ENCODE results near the gene MYCT1.

DNA sequence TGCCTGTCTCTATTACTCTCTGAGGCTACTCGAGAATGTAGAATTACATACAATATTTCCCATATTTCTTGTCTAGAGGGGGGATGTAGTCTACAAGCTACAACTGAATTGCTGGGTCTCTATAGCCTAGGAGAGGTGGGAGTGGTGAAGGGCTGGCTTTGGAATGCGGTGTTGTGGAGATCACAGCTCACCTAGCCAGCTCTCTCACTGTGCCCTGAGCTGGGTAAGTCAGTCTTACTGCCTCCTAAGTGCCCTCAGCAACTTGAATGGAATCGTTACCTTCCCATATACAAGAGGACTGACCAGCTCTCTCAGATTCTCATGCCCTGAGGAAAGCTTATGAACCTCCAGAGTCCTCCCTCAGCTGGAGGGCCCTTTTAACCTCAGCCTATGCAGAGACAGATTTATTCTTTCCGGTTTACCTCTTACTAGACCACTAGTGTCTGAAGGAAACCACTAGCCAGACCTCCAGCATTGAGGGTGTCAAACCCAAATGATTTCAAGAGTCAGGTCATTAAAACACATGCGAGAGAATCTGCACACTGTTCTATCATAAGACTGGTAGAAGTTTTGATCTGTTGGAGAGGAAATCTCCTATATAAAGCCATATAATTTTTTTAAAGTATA is 73.5 kb downstream of the MYCT1 start:
- TF ChIP-seq POLR2AphosphoS5 (IDR thresholded peaks at IDR 0.05; ENCODE audit: low read depth, low read length) (no peak), EZH2 (IDR thresholded peaks at IDR 0.05) (no peak), CTCF (IDR thresholded peaks at IDR 0.05 in 2 of 3, conservative IDR thresholded peaks at IDR 0.05 in 1 of 3; ENCODE audit: borderline replicate concordance in 1 of 3, insufficient read depth in 1 of 3, low read depth in 2 of 3, low read length in 2 of 3) (no peak), ZBTB33 (IDR thresholded peaks at IDR 0.05; ENCODE audit: extremely low read depth, insufficient replicate concordance, low read length) (no peak), POLR2A (IDR thresholded peaks at IDR 0.05; ENCODE audit: borderline replicate concordance, extremely low read depth, insufficient read depth, insufficient read length) (no peak), SRF (IDR thresholded peaks at IDR 0.05; ENCODE audit: low read depth) (no peak), EZH2phosphoT487 (IDR thresholded peaks at IDR 0.05; ENCODE audit: borderline replicate concordance) (no peak)
- TF ChIP-seq, protein P1, sequence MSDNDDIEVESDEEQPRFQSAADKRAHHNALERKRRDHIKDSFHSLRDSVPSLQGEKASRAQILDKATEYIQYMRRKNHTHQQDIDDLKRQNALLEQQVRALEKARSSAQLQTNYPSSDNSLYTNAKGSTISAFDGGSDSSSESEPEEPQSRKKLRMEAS (IDR thresholded peaks at IDR 0.05) = no peak
- TF ChIP-seq, protein P2, sequence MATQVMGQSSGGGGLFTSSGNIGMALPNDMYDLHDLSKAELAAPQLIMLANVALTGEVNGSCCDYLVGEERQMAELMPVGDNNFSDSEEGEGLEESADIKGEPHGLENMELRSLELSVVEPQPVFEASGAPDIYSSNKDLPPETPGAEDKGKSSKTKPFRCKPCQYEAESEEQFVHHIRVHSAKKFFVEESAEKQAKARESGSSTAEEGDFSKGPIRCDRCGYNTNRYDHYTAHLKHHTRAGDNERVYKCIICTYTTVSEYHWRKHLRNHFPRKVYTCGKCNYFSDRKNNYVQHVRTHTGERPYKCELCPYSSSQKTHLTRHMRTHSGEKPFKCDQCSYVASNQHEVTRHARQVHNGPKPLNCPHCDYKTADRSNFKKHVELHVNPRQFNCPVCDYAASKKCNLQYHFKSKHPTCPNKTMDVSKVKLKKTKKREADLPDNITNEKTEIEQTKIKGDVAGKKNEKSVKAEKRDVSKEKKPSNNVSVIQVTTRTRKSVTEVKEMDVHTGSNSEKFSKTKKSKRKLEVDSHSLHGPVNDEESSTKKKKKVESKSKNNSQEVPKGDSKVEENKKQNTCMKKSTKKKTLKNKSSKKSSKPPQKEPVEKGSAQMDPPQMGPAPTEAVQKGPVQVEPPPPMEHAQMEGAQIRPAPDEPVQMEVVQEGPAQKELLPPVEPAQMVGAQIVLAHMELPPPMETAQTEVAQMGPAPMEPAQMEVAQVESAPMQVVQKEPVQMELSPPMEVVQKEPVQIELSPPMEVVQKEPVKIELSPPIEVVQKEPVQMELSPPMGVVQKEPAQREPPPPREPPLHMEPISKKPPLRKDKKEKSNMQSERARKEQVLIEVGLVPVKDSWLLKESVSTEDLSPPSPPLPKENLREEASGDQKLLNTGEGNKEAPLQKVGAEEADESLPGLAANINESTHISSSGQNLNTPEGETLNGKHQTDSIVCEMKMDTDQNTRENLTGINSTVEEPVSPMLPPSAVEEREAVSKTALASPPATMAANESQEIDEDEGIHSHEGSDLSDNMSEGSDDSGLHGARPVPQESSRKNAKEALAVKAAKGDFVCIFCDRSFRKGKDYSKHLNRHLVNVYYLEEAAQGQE (IDR thresholded peaks at IDR 0.05; ENCODE audit: low read depth) = no peak

Data from HCT116 (cell line).